COLO829 (cell line): ENCODE data around the gene ARHGEF40.

Experiments used
- DNase-seq: peaks from one replicate; pipeline ENCODE4 v3.0.0; 2012; ENCODE audit warnings: low spot score

ARHGEF40 gene

DNA sequence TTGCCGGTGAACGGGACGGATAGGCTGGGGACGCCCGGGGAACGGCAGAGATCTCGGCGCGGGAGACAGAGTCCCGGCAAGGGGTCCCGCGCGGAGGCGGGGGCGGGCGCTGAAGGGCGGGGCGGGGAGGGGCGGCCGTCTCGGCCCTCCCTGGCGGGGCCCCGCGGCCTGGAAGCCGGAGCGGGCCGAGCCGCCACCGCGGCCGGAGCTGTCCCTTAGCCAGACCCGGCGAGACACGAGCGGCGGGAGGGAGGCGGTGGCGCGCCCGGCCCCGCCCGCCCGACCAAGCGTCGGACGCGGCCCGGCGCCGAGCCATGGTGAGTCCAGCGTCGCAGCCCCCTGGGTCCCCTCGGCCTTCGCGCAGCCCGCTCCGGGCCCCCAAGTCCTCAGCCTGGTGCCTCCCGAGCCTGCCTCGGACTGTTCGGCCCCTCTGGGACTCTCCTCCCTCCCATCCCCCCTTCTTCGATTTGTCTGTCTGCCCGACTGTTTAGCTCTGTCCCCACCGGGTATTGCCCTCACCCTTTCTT lies at the start of gene ARHGEF40:
Gene ARHGEF40, plus strand, starts transcription at position 222 of the 527 bp plus-strand sequence. Its CDS starts 93 bp downstream, at position 315.
- no peak for DNase-seq

- no peak for DNase-seq
Measured at GRCh38 chr14:21020977-21021545, 49.0 kb upstream of the ARHGEF40 start.

DNA sequence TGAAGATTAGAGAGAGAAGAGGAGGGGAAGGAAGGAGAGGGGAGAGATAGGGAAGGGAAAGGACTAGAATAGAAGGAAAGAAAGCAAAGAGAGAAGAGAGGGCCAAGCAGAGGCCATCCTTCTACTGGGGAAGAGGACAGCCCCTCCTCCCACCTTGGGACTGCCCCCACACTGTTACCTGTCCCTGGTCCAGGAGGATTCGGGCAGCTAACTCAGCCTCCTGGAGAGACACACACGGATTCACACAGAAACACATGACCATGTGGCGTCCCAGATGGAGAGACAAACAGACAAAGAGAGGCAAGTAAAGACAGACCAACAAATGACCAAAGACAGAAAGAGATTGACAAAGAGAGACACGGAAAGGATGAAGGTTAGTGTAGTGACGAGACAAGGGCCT lies 47.4 kb upstream of the ARHGEF40 start:
- DNase-seq: no peak

DNA sequence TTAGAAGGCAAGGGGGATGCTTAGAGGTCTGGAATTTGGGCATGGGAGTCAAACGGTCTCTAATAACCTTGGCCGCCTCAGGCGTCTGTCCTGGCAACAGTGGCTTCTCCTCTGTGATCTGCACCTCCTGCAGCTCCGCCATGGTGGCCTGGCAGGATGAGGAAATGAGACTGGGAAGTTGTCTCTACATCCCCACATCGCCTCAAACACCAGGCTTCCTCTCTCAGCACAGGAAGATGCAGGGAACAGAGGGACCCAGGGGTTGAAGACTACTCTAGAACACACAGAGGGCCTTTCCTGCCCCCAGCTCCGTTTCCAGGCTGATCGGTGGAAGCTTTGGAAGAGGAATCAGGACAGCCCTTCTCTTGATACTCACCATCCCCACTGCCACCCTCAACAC lies 46.9 kb upstream of the ARHGEF40 start:
- DNase-seq: no peak

- no peak for DNase-seq
Measured at GRCh38 chr14:21023817-21024584, 46.1 kb upstream of the ARHGEF40 start.

- DNase-seq: peak; percentile 61
Measured at GRCh38 chr14:21024585-21025370, 45.3 kb upstream of the ARHGEF40 start, which contains the start of gene NDRG2. TSS of gene NDRG2 (minus strand) at chr14:21025061. CDS start at chr14:21023315, 1,746 bp downstream.

GRCh38 chr14:21025371-21026273 lies 44.5 kb upstream of the ARHGEF40 start:
- DNase-seq: no peak

- DNase-seq: no peak
Measured at GRCh38 chr14:21026274-21026987, 43.7 kb upstream of the ARHGEF40 start.

DNA sequence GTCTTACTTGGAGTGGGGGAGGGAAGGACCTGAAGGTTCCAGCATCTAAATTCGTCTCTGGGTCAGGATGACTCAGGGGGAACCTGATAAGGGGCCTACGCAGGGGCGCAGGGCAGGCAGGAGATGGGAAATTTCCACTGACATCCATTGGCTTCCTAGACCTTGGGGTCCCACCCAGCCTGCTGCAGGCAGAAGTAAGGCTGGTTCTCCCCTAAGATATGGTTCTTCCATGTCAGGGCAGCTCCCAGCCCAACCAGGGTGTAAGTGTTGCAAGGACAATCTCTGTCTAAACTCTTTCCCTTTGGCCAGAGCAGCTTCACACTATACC lies 43.2 kb upstream of the ARHGEF40 start:
- DNase-seq: no peak

GRCh38 chr14:21029917-21030316 lies 40.2 kb upstream of the ARHGEF40 start, which contains the start of gene TPPP2:
TSS of gene TPPP2 (plus strand) at chr14:21030217. CDS start at chr14:21030582, 365 bp downstream.
- no peak for DNase-seq

- DNase-seq: no peak
Measured at GRCh38 chr14:21030531-21030930, 39.6 kb upstream of the ARHGEF40 start.

- DNase-seq: no peak
Measured at GRCh38 chr14:21032326-21033132, 37.6 kb upstream of the ARHGEF40 start.

- DNase-seq: no peak
Measured at GRCh38 chr14:21033133-21033698, 36.9 kb upstream of the ARHGEF40 start.

- no peak for DNase-seq
Measured at GRCh38 chr14:21034707-21035106, 35.4 kb upstream of the ARHGEF40 start, which contains the start of gene RNASE13. TSS of gene RNASE13 (minus strand) at chr14:21034807. CDS start at chr14:21034288, 519 bp downstream.

GRCh38 chr14:21036751-21037150 lies 33.4 kb upstream of the ARHGEF40 start:
- DNase-seq: no peak

- DNase-seq: no peak
Measured at GRCh38 chr14:21037156-21037555, 32.9 kb upstream of the ARHGEF40 start.

GRCh38 chr14:21038441-21039422 lies 31.4 kb upstream of the ARHGEF40 start:
- DNase-seq: peak; percentile 57
